NCI-H1930 (cell line): ENCODE data around the gene MBD3L5.
"Not testable (repeated sequence)": the region's sequence is repeated elsewhere in the genome, so short reads cannot be mapped to it uniquely, and the experiment has no call there.

Experiments used
- DNase-seq, 2 experiments: peaks; one replicate each; lab custom pipeline; 2025; lab: John Stamatoyannopoulos, UW

MBD3L5 gene

GRCh38 chr19:7030278-7030677 is at the start of gene MBD3L5:
Gene MBD3L5 (plus strand): TSS chr19:7030578. CDS start chr19:7030612, 34 bp downstream.
- DNase-seq, result not testable (repeated sequence)

- no peak for DNase-seq
Observed at GRCh38 chr19:6983448-6983847, 46.9 kb upstream of the MBD3L5 start.

- no peak for DNase-seq
Observed at GRCh38 chr19:6987850-6988249, 42.5 kb upstream of the MBD3L5 start.

- DNase-seq, result no peak
Observed at GRCh38 chr19:6988257-6988656, 42.1 kb upstream of the MBD3L5 start.

- no peak for DNase-seq
Observed at GRCh38 chr19:6995054-6995453, 35.3 kb upstream of the MBD3L5 start.

- no peak for DNase-seq
Observed at GRCh38 chr19:6996810-6997209, 33.6 kb upstream of the MBD3L5 start.

- DNase-seq, result no peak
Observed at GRCh38 chr19:6997679-6998445, 32.5 kb upstream of the MBD3L5 start.

- DNase-seq, result no peak
Observed at GRCh38 chr19:6999933-7000332, 30.4 kb upstream of the MBD3L5 start.

GRCh38 chr19:7000333-7000732 is 30.0 kb upstream of the MBD3L5 start:
- no peak for DNase-seq

GRCh38 chr19:7000816-7001215 is 29.6 kb upstream of the MBD3L5 start:
- DNase-seq, result no peak

- peak in 1 of 2 experiments; percentile 24 for DNase-seq
Observed at GRCh38 chr19:7004313-7004931, 26.0 kb upstream of the MBD3L5 start.

- no peak for DNase-seq
Observed at GRCh38 chr19:7006135-7006704, 24.2 kb upstream of the MBD3L5 start.

- DNase-seq, result no peak
Observed at GRCh38 chr19:7007859-7008258, 22.5 kb upstream of the MBD3L5 start.

GRCh38 chr19:7010722-7011593 is 19.4 kb upstream of the MBD3L5 start:
- DNase-seq, result peak in 1 of 2 experiments; percentile 14

- DNase-seq, result no peak
Observed at GRCh38 chr19:7013678-7014077, 16.7 kb upstream of the MBD3L5 start.

- DNase-seq, result no peak
Observed at GRCh38 chr19:7018828-7019227, 11.6 kb upstream of the MBD3L5 start.

GRCh38 chr19:7021331-7021730 is 9.0 kb upstream of the MBD3L5 start, which contains the start of gene MBD3L2B:
Gene MBD3L2B (minus strand): TSS chr19:7021431. CDS start chr19:7021397, 34 bp downstream.
- not testable (repeated sequence) for DNase-seq

GRCh38 chr19:7028790-7029189 is 1.6 kb upstream of the MBD3L5 start:
- DNase-seq, result not testable (repeated sequence)

GRCh38 chr19:7040079-7040478 is 9.7 kb downstream of the MBD3L5 start, which contains the start of gene MBD3L4:
Gene MBD3L4 (minus strand): TSS chr19:7040179. CDS start chr19:7040144, 35 bp downstream.
- not testable (repeated sequence) for DNase-seq

GRCh38 chr19:7041563-7041962 is 11.2 kb downstream of the MBD3L5 start:
- DNase-seq, result not testable (repeated sequence)

- not testable (repeated sequence) for DNase-seq
Observed at GRCh38 chr19:7049021-7049420, 18.6 kb downstream of the MBD3L5 start, which contains the start of gene MBD3L2. Gene MBD3L2 (plus strand): TSS chr19:7049321. CDS start chr19:7049374, 53 bp downstream.

GRCh38 chr19:7051421-7051820 is 21.0 kb downstream of the MBD3L5 start:
- DNase-seq, result not testable (repeated sequence)
